ENCODE measurements around the gene TMEM129. TPM values are rescaled to one million over a fixed set of nuclear protein-coding genes. Genes with fewer than 3 reads are reported as not detected.

The TMEM129 gene
- polyA plus RNA-seq, 3 donors, result 47.3 to 56.5 (median 51.3) TPM

- no peak for DNase-seq
Observed at GRCh38 chr4:1746919-1747602, 25.9 kb upstream of the TMEM129 start.

DNA sequence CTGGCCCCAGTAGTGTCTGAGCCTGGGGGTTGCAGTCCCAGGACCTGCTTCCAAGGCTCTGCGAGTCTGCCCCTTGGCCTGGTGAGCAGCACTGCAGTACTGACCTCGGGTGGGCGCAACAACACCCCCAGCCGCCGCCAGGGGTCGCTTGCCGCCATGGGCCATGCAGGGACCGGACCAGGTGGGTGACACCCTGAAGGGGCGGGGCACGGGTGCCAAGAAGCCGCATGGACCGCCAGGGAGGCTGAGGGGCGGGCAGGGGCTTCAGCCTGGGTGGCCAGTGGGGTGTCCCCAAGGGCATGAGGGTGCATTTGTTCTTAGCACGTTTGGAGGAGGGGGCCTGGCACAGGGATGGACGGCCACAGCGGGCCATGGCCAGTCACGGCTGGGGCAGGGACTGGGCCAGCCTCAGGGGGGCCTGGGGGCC is 25.2 kb upstream of the TMEM129 start:
- DNase-seq, result peak; percentile 70

GRCh38 chr4:1745697-1746096 is 24.6 kb upstream of the TMEM129 start:
- no peak for DNase-seq

DNA sequence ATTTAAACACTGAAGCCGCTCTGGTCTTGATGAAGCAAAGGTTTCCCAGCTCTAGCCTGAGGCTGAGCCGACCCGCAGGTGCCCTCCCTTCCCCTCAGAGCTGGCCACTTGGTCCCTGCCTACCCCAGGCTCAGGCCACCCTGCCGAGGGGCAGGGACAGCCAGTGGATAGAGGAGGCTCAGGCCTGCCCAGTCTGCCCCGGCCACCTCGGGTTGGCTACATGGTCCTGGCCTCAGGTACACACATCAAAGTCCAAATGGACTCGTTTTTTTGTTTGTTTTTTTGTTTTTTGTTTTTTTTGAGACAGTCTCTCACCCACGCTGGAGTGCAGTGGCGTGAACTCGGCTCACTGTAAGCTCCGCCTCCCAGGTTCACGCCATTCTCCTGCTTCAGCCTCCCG is 24.0 kb upstream of the TMEM129 start:
- DNase-seq, result no peak

DNA sequence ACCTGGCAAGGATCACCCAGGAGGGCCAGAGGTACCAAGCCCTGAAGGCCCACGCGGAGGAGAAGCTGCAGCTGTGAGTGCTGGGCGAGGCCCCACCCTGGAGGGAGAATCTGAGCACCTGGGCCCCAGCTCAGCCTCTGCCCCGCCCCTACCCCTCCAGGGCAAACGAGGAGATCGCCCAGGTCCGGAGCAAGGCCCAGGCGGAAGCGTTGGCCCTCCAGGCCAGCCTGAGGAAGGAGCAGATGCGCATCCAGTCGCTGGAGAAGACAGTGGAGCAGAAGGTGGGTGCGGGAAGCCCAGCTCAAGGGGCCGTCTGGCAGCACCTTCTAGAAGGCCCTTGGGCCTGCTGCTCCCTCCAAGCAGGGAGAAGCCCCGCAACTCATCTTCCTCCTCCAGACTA is 23.4 kb upstream of the TMEM129 start:
- DNase-seq, result no peak

- no peak for DNase-seq
Observed at GRCh38 chr4:1743975-1744374, 22.9 kb upstream of the TMEM129 start.

DNA sequence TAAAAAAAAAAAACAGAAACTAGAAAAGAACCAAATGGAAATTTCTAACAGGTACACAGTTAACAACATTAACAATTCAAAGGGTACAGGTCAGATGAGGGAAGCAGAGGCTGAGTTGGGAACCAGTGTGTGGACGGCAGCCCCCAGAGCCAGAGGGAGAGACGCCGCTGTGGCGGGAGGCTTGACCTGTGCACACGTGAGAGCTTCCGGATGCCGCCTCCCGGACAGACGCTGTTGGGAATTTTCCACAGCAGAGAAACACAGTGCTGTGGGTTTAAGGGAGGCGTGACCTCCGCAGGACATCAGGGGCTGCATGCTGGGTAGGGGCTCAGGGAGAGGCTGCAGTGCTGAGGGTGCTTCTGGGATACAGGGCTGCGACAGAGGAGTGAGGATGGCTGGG is 22.4 kb upstream of the TMEM129 start:
- no peak for DNase-seq

DNA sequence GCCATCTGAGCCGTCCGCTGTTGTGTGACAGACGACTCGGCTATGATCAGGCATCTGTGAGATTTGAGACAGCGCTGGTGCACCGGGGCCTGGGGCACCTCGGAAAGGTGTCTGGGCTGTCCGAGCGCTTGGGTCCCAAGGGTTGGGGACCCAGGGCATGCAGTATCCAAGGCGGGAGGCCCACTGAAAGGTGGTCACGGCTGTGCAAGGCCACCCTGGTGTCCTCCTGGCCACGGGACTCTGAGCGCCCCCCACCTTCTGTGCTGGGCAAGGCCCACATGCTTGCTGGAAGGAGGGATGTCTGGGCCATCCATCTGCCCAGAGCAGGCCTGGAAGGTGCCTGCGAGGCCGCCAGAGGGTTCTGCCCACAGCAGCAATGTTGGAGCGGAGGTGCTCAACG is 20.1 kb upstream of the TMEM129 start:
- DNase-seq, result no peak

DNA sequence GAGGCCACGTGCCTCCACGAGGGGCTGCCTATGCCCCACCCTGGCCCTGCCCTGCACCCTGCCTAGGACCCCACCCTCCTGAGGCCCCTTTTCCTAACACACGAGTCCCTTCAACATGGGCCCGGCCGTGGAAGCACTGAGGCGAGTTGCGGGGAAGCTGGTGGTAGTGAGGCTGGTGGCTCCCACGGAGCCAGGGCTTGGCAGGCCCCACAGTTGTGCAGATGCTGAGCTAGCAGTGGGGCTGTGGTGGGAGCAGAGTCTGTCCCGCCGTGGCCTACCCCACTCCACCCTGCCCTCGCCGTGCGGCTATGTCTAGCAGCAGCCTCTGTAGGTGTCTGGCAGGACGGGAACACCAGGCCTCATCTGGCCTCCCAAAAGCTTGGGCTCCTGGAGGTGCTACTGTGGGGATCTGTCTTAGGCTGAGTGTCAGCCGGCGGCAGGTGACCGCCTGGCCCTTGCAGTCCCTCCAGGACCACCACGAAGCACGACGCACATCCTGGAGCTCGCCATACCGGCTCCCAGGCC is 19.0 kb upstream of the TMEM129 start:
- no peak for DNase-seq

GRCh38 chr4:1739358-1739757 is 18.2 kb upstream of the TMEM129 start:
- no peak for DNase-seq

DNA sequence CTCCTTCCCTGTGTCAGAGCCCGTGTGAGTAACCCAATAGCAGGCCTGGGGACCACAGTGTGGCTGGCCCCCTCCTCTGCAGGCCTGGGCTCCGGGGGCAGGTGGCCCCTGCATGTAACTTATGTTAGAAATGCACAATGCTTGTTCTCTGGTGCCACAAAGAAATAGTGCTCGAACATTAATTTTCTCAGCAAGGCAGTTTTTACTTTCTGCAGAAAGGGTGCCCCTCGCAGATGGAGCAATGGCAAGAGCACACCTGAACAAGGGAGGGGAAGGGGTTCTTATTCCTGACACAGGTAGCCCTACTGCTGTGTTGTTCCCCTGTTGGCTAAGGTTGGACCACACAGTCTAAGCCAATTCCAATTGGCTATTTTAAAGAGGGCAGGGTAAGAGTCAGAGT is 17.3 kb upstream of the TMEM129 start:
- DNase-seq, result no peak

DNA sequence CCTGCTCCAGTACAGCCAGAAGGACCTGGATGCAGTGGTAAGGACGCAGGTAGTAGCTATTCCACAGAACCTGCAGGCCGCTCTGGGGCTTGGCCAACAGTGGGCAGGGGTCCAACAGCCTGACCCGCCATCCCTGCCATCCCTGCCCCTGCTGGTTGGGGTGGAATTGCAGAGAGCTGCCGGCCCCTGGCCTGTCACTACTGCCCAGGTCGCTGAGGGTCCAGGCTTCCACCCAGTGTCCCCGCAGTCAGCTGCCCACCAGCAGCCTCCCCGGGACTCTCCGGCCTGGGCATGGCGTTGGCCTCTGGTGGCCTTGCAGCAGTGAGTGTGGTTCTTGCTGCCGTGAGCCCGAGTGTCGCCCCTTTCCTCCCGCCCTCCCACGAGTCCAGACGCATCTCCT is 16.5 kb upstream of the TMEM129 start:
- DNase-seq, result no peak

GRCh38 chr4:1736812-1737211 is 15.7 kb upstream of the TMEM129 start:
- no peak for DNase-seq

DNA sequence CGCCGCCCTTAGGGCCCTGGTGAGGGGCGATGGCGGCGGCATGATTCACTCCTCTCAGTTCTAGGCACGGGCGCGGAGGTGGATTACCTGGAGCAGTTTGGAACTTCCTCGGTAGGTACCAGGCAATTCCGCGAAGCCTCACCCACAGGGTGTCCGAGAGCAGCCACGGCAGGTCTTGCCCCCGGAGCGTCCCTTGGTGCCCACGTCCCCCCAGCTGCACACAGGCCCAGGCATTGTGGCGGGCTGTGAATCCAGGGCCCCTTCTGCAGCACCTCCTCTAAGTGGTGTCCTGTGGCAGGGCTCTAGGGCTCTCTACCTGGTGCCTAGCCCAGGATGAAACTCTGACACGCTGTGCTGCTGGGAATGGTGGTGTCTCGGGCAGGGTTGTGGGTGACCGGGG is 14.1 kb upstream of the TMEM129 start:
- DNase-seq, result no peak

- DNase-seq, result no peak
Observed at GRCh38 chr4:1732911-1733310, 11.8 kb upstream of the TMEM129 start.

DNA sequence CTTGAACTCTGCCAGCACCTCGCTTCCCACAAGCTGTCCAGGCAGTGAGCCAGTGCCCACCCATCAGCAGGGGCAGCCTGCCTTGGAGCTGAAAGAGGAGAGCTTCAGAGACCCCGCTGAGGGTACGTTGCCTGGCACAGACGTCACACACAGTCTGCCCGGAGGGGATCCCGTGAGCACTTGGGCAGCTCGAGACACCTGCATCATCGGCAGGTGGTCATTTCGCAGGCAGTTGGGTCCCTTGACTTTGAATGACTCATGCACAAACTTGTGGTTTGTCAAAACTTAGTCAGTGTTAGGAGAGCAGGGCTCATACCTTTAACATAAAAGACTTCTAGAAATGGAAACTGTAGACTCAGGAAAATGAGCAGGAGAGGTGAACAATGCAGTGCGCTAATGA is 10.1 kb upstream of the TMEM129 start:
- DNase-seq, result no peak

- DNase-seq, result no peak
Observed at GRCh38 chr4:1730532-1731135, 9.5 kb upstream of the TMEM129 start.

DNA sequence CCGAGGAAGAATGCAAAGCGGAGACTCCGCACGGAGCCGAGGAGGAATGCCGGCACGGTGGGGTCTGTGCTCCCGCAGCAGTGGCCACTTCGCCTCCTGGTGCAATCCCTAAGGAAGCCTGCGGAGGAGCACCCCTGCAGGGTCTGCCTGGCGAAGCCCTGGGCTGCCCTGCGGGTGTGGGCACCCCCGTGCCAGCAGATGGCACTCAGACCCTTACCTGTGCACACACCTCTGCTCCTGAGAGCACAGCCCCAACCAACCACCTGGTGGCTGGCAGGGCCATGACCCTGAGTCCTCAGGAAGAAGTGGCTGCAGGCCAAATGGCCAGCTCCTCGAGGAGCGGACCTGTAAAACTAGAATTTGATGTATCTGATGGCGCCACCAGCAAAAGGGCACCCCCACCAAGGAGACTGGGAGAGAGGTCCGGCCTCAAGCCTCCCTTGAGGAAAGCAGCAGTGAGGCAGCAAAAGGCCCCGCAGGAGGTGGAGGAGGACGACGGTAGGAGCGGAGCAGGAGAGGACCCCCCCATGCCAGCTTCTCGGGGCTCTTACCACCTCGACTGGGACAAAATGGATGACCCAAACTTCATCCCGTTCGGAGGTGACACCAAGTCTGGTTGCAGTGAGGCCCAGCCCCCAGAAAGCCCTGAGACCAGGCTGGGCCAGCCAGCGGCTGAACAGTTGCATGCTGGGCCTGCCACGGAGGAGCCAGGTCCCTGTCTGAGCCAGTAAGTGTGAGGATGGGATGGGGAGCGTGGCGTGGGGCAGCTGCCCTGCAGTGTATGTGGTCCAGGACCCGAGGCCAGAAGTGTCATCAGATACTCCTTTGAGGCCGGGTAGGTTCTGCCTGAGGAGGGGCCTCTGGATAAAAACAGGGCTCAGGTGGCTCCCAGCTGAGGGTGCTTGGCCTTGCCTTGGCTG is 7.2 kb upstream of the TMEM129 start:
- DNase-seq, result no peak

DNA sequence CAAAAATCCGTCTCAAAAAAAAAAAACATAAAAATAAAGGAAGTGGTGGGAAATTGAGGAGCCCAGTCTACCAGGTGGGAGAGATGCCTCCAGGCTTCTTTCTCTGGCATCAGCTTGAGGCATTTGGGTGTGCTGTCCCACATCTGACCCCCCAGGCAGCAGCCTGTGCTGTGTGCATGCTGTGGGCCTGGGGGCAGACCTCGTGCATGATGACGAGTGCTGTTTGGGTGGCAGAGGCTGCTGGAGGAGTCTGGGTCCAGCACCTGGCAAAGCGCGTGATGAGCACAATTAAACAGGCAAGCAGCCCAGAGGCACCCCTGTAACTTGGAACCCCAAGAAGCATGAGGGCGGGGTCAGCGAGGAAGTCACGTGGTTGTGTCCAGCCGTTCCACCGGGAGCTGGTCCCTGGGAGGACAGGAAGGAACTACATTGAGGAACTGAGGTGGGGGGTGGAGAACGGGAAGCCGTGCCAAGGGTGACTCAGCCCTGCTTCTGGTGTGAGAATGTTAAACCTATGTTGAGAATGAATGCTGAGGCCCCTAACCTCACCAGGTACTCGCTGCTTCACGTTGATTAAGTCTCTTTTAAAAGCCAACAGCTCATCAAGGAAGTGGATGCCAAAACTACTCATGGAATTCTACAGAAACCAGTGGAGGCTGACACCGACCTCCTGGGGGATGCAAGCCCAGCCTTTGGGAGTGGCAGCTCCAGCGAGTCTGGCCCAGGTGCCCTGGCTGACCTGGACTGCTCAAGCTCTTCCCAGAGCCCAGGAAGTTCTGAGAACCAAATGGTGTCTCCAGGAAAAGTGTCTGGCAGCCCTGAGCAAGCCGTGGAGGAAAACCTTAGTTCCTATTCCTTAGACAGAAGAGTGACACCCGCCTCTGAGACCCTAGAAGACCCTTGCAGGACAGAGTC is 6.3 kb upstream of the TMEM129 start:
- no peak for DNase-seq

DNA sequence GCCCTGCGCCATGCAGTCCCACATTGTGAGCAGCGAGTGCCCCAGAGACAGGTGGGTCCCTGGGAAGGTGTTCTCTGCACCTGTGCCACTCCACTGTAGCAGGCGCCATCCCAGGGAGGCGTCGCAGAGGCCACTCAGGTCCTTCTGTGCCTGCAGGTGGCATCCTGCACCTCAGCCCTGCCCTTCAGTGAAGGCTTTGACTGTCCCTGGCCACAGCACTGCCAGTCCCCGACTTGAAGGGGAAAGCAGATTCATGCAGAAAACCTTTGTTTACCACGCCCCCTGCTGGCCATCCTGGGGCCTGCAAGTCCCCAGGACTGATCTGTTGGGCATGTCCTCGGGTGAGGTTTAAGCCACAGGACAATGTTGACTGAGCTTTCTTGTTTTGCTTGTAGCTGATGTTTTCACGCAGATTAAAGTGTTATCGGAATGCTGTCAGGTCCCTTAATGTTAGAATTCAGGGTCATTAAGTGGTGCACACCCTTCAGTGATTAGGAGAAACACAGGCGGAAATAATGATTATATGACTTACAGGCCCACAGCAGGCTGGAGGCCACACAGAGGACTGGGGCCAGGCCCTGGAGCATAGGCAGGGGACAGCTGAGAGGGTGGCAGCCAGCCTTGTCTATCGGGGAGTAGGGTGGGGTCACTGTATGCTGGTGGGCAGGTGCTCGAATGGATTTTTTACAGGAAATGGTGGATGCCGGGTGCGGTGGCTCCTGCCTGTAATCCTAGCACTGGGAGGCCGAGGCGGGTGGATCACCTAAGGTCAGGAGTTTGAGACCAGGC is 5.2 kb upstream of the TMEM129 start:
- peak; percentile 87 for DNase-seq

GRCh38 chr4:1725521-1725920 is 4.4 kb upstream of the TMEM129 start:
- DNase-seq, result no peak
